HG02981 (cell line): ENCODE measurements around the gene P2RX3.

Experiments used
- ATAC-seq: cut with Tn5 transposase; IDR thresholded peaks from one replicate; pipeline ENCODE4 v1.9.1; 2021; ENCODE audit warnings: mild to moderate bottlenecking, moderate library complexity; ENCODE audit not compliant: unreplicated experiment

The P2RX3 gene

DNA sequence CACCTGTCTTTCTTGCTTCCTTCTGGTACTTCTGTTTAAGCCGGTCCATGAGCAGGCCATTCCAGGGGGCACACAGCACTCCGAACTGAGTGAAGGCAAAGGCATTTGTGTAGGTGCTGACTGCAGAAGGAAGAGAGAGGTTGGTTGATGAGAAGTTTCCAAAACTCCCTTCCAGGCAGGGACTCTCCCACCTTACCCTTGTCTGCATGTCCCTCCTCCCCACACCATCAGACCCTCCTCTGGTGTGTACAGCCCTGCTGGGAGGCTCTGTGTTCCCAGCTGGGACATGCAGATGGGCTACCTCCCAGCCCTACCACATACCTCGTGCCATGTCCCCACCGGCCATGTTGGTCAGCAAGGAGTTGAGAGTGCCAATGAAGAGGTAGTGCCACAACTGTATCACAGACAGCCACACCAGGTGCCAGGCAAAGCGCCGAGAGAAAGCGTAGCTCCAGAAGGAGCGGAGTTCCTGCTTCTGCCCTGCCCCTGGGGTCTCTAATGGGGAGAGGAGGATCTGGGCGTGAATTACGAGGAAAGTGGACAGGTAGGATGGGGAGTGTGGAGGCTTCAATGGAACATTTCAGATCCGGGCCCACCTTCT, 76.6 kb downstream of the P2RX3 start:
- ATAC-seq: no peak

DNA sequence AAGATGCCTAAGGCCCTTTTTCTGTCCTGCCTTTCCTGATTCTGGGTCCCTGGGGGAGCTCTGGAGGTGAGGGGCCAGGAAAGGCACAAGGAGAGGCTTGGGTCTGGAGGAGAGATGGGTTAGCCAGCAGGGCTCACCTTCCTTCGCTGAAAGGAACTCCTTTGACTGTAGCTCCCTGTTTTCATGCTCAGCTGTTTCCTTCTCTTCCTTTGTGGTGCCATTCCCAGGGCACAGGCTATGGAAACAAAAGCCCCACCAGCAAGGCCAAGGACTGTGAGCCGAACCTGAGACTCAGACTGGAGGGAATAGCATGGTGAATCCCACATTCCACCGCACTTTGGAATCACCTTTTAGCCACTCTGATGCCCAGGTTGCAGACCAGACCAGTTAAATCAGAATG, 78.3 kb downstream of the P2RX3 start:
- ATAC-seq: no peak

DNA sequence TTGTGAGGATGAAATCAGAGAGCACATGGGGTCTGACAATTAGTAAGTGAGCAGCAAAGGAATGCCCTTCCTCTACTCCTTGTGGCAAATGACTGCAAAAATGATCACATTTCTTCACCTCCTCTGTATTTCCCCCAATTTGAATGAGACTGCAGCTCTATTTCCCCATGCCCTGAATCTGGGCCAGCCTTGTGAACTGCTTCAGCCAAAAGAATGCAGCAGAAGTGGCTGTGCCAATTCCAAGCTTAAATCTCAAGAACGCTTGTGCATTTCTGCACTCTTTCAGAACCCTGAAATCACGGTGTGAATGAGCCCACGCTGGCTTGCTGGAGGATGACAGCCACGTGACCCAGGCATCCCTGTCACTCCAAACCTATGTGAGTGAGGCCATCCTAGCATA, 78.9 kb downstream of the P2RX3 start:
- no peak for ATAC-seq

DNA sequence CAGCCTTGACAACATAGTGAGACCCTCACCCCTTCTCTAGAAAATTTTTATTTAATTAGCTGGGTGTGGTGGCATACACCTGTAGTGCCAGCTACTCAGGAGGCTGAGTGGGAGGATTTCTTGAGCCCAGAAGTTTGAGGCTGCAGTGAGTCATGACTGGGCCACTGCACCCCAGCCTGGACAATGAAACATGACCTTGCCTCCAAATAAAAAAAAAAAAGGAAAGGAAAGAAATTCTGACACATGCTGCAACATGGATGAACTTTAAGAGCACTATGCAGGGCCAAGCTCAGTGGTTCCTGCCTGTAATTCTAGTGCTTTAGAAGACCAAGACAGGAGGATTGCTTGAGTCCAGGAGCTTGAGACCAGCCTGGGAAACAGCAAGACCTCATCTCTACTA, 80.0 kb downstream of the P2RX3 start:
- no peak for ATAC-seq

DNA sequence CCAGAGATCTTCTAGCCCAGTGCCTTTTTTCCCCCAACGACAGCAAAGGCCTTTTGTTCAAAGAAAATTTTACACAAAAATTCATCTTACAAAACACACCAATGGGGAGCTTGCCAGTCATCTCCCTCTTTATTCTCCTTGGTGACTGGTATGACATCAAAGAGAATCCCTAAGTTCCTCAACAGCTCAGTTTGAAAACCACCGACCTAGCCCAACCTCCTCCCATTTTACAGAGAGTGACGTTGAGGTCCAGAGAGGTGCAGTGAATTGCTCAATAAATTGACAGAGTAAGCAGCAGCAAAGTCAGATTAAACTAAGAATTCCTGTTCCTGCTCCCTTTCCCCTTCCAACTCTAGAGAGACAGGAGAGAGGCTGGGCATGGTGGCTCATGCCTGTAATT, 81.0 kb downstream of the P2RX3 start:
- ATAC-seq: no peak

DNA sequence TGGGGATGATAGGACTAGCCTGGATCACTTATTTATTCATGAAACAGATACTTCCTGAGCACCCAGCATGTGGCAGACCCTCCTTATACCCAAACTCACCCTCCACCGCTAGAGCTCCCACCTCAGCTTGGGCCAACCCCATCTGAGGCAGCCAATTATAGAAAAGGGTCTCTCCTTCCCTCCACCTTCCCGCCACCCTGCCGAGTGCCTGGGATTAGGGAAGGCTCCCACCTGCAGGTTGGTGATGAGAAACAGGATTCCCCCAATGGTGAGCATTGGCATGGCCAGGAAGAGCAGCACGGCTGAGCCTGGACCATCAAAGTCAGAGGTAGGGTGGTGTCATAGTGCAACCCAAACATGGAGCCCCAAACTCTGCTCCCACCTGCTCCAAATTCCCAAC, 82.9 kb downstream of the P2RX3 start:
- no peak for ATAC-seq

DNA sequence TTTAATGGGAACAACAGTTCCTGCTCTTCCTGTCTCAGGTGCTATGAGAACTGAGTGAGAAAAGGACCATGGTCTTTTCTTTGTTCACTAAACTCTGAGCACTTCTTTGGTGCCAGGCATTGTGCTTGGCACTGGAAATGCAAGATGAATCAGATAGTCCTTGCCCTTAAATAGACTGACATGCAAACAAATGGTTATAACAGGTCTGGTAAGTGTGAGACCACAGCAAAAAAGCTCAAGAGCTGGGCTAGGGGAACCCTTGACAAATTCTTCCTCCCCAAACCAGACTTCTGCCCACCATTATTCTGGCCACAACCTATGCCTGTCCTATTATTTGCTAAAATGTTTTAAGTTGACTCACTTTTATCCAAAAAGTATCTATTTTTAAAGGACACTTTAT, 83.7 kb downstream of the P2RX3 start:
- no peak for ATAC-seq
